HEK293 (cell line): Measurements from ENCODE around the gene SLC16A5.

ENCODE experiments used
- AEBP2 ChIP-seq: fragments of 450-650 bp; formaldehyde crosslinking; IDR thresholded peaks from 2 replicates; pipeline ENCODE4 v1.5.1; 2016; ENCODE audit warnings: missing biosample characterization, missing genetic modification characterization, borderline replicate concordance
- GLI2 ChIP-seq: fragments of 450-650 bp; formaldehyde crosslinking; IDR thresholded peaks from 2 replicates; pipeline ENCODE4; 2017; ENCODE audit warnings: missing biosample characterization, missing genetic modification characterization, low read depth, borderline replicate concordance
- HOXA7 ChIP-seq: sonication (generic); formaldehyde crosslinking; IDR thresholded peaks from 2 replicates; pipeline ENCODE4 v1.8.1; 2022; ENCODE audit warnings: missing genetic modification reagents, borderline replicate concordance
- MZF1 ChIP-seq: fragments of 450-650 bp; formaldehyde crosslinking; IDR thresholded peaks from 2 replicates; pipeline ENCODE4 v1.5.1; 2017; ENCODE audit warnings: missing biosample characterization, missing genetic modification characterization, borderline replicate concordance
- PRDM6 ChIP-seq: fragments of 450-650 bp; formaldehyde crosslinking; IDR thresholded peaks from 2 replicates; pipeline ENCODE4 v1.5.1; 2017; ENCODE audit warnings: missing biosample characterization, missing genetic modification characterization
- SP3 ChIP-seq: fragments of 450-650 bp; formaldehyde crosslinking; IDR thresholded peaks from 2 replicates; pipeline ENCODE4 v1.5.1; 2016; ENCODE audit warnings: missing biosample characterization, missing genetic modification characterization
- ZBTB1 ChIP-seq: fragments of 450-650 bp; formaldehyde crosslinking; IDR thresholded peaks from 2 replicates; pipeline ENCODE4 v1.5.1; 2016; ENCODE audit warnings: missing biosample characterization, missing genetic modification characterization
- ZBTB17 ChIP-seq: fragments of 450-650 bp; formaldehyde crosslinking; IDR thresholded peaks from 2 replicates; pipeline ENCODE4 v1.5.1; 2016; ENCODE audit warnings: missing biosample characterization, missing genetic modification characterization
- ZBTB48 ChIP-seq: fragments of 450-650 bp; formaldehyde crosslinking; IDR thresholded peaks from 2 replicates; pipeline ENCODE4 v1.5.1; 2016; ENCODE audit warnings: missing biosample characterization, missing genetic modification characterization
- ZBTB7A ChIP-seq: fragments of 450-650 bp; formaldehyde crosslinking; IDR thresholded peaks from 2 replicates; pipeline ENCODE4 v1.5.1; 2016; ENCODE audit warnings: low read depth, missing biosample characterization, missing genetic modification characterization
- ZNF140 ChIP-seq: fragments of 450-650 bp; formaldehyde crosslinking; IDR thresholded peaks from 2 replicates; pipeline ENCODE4 v1.5.1; 2016; ENCODE audit warnings: missing biosample characterization, missing genetic modification characterization
- ZNF184 ChIP-seq: fragments of 450-650 bp; IDR thresholded peaks from 2 replicates; pipeline ENCODE4 v1.5.1; 2018; ENCODE audit warnings: missing biosample characterization, mild to moderate bottlenecking, missing genetic modification characterization
- ZNF19 ChIP-seq: fragments of 450-650 bp; formaldehyde crosslinking; IDR thresholded peaks from 2 replicates; pipeline ENCODE4; 2016; ENCODE audit warnings: missing biosample characterization, missing genetic modification characterization, low read depth
- ZNF211 ChIP-seq: fragments of 450-650 bp; formaldehyde crosslinking; IDR thresholded peaks from 2 replicates; pipeline ENCODE4 v1.5.1; 2016; ENCODE audit warnings: low read depth, missing biosample characterization, missing genetic modification characterization
- ZNF223 ChIP-seq: fragments of 450-650 bp; formaldehyde crosslinking; IDR thresholded peaks from 2 replicates; pipeline ENCODE4 v1.5.1; 2016; ENCODE audit warnings: missing biosample characterization, missing genetic modification characterization
- ZNF248 ChIP-seq: fragments of 450-650 bp; formaldehyde crosslinking; IDR thresholded peaks from 2 replicates; pipeline ENCODE4 v1.5.1; 2017; ENCODE audit warnings: missing biosample characterization, missing genetic modification characterization
- ZNF416 ChIP-seq: fragments of 450-650 bp; formaldehyde crosslinking; IDR thresholded peaks from 2 replicates; pipeline ENCODE4 v1.5.1; 2016; ENCODE audit warnings: missing biosample characterization, missing genetic modification characterization
- ZNF530 ChIP-seq: fragments of 450-650 bp; formaldehyde crosslinking; IDR thresholded peaks from 2 replicates; pipeline ENCODE4 v1.5.1; 2016; ENCODE audit warnings: low read depth, missing biosample characterization, missing genetic modification characterization
- ZNF561 ChIP-seq: fragments of 450-650 bp; IDR thresholded peaks from 2 replicates; pipeline ENCODE4 v1.5.1; 2018; ENCODE audit warnings: missing biosample characterization, missing genetic modification characterization, borderline replicate concordance
- ZNF677 ChIP-seq: fragments of 450-650 bp; IDR thresholded peaks from 2 replicates; pipeline ENCODE4 v1.5.0; 2018; ENCODE audit warnings: missing biosample characterization, mild to moderate bottlenecking, missing genetic modification characterization, moderate library complexity
- ZNF704 ChIP-seq: fragments of 450-650 bp; formaldehyde crosslinking; IDR thresholded peaks from 2 replicates; pipeline ENCODE4 v1.5.1; 2016; ENCODE audit warnings: missing biosample characterization, missing genetic modification characterization
- ZNF768 ChIP-seq: fragments of 450-650 bp; formaldehyde crosslinking; IDR thresholded peaks from 2 replicates; pipeline ENCODE4 v1.5.1; 2018; ENCODE audit warnings: missing biosample characterization, mild to moderate bottlenecking, missing genetic modification characterization
- ZNF776 ChIP-seq: fragments of 450-650 bp; formaldehyde crosslinking; IDR thresholded peaks from 2 replicates; pipeline ENCODE4 v1.5.0; 2017; ENCODE audit warnings: missing biosample characterization, missing genetic modification characterization, borderline replicate concordance
- ZSCAN30 ChIP-seq: fragments of 450-650 bp; IDR thresholded peaks from 2 replicates; pipeline ENCODE4 v1.5.1; 2018; ENCODE audit warnings: missing biosample characterization, mild to moderate bottlenecking, missing genetic modification characterization, moderate library complexity
- TF ChIP-seq, protein P1 (sequence below): fragments of 450-650 bp; formaldehyde crosslinking; IDR thresholded peaks from 2 replicates; pipeline ENCODE4 v1.5.1; 2016; ENCODE audit warnings: missing biosample characterization, missing genetic modification characterization
- TF ChIP-seq, protein P2 (sequence below): fragments of 450-650 bp; formaldehyde crosslinking; IDR thresholded peaks from 2 replicates; pipeline ENCODE4 v1.5.1; 2017; ENCODE audit warnings: missing biosample characterization, missing genetic modification characterization
- TF ChIP-seq, protein P3 (sequence below): fragments of 450-650 bp; formaldehyde crosslinking; IDR thresholded peaks from 2 replicates; pipeline ENCODE4 v1.5.1; 2016; ENCODE audit warnings: missing biosample characterization, missing genetic modification characterization

Gene SLC16A5

GRCh38 chr17:75154195-75155106 is 66.7 kb downstream of the SLC16A5 start, which contains the start of gene JPT1 (continued):
- TF ChIP-seq, protein P1, sequence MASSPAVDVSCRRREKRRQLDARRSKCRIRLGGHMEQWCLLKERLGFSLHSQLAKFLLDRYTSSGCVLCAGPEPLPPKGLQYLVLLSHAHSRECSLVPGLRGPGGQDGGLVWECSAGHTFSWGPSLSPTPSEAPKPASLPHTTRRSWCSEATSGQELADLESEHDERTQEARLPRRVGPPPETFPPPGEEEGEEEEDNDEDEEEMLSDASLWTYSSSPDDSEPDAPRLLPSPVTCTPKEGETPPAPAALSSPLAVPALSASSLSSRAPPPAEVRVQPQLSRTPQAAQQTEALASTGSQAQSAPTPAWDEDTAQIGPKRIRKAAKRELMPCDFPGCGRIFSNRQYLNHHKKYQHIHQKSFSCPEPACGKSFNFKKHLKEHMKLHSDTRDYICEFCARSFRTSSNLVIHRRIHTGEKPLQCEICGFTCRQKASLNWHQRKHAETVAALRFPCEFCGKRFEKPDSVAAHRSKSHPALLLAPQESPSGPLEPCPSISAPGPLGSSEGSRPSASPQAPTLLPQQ (tag by site-specific recombination): no peak
- TF ChIP-seq ZBTB17: peak; percentile 62; the same call in 1 of the 2 replicates
- no peak for TF ChIP-seq ZNF223 (tag by site-specific recombination)
- no peak for TF ChIP-seq ZNF530 (tag by site-specific recombination)
- TF ChIP-seq ZNF140 (tag by site-specific recombination): no peak
- no peak for TF ChIP-seq ZNF704 (tag by site-specific recombination)
- no peak for TF ChIP-seq ZBTB48
- no peak for TF ChIP-seq AEBP2 (tag by site-specific recombination)
- TF ChIP-seq ZBTB1 (tag by site-specific recombination): no peak
- no peak; the same call in 1 of the 2 replicates for TF ChIP-seq ZNF184 (tag by site-specific recombination)
- no peak for TF ChIP-seq ZNF561 (tag by site-specific recombination)
- no peak for TF ChIP-seq ZNF768 (tag by site-specific recombination)
- no peak for TF ChIP-seq ZNF416 (tag by site-specific recombination)
- no peak for TF ChIP-seq ZNF211 (tag by site-specific recombination)
- TF ChIP-seq, protein P2, sequence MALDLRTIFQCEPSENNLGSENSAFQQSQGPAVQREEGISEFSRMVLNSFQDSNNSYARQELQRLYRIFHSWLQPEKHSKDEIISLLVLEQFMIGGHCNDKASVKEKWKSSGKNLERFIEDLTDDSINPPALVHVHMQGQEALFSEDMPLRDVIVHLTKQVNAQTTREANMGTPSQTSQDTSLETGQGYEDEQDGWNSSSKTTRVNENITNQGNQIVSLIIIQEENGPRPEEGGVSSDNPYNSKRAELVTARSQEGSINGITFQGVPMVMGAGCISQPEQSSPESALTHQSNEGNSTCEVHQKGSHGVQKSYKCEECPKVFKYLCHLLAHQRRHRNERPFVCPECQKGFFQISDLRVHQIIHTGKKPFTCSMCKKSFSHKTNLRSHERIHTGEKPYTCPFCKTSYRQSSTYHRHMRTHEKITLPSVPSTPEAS (tag by site-specific recombination): no peak
- no peak for TF ChIP-seq ZNF776 (tag by site-specific recombination)
- TF ChIP-seq MZF1 (tag by site-specific recombination): peak; percentile 78
- no peak for TF ChIP-seq ZNF248 (tag by site-specific recombination)
- peak; percentile 39; the same call in 1 of the 2 replicates for TF ChIP-seq ZBTB7A
- TF ChIP-seq HOXA7 (CRISPR knock-in tag): no peak
- peak; percentile 94 for TF ChIP-seq SP3
- TF ChIP-seq PRDM6: no peak
- no peak for TF ChIP-seq ZNF19 (tag by site-specific recombination)
- no peak for TF ChIP-seq GLI2 (tag by site-specific recombination)
- peak; percentile 90 for TF ChIP-seq ZSCAN30 (tag by site-specific recombination)
- TF ChIP-seq, protein P3, sequence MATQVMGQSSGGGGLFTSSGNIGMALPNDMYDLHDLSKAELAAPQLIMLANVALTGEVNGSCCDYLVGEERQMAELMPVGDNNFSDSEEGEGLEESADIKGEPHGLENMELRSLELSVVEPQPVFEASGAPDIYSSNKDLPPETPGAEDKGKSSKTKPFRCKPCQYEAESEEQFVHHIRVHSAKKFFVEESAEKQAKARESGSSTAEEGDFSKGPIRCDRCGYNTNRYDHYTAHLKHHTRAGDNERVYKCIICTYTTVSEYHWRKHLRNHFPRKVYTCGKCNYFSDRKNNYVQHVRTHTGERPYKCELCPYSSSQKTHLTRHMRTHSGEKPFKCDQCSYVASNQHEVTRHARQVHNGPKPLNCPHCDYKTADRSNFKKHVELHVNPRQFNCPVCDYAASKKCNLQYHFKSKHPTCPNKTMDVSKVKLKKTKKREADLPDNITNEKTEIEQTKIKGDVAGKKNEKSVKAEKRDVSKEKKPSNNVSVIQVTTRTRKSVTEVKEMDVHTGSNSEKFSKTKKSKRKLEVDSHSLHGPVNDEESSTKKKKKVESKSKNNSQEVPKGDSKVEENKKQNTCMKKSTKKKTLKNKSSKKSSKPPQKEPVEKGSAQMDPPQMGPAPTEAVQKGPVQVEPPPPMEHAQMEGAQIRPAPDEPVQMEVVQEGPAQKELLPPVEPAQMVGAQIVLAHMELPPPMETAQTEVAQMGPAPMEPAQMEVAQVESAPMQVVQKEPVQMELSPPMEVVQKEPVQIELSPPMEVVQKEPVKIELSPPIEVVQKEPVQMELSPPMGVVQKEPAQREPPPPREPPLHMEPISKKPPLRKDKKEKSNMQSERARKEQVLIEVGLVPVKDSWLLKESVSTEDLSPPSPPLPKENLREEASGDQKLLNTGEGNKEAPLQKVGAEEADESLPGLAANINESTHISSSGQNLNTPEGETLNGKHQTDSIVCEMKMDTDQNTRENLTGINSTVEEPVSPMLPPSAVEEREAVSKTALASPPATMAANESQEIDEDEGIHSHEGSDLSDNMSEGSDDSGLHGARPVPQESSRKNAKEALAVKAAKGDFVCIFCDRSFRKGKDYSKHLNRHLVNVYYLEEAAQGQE (tag by site-specific recombination): no peak
- peak; percentile 41; the same call in 1 of the 2 replicates for TF ChIP-seq ZNF677 (tag by site-specific recombination)
